GM10266 (cell line): ENCODE measurements around the gene SOST.

Source experiments
- DNase-seq: peaks from one replicate; pipeline ENCODE4 v3.0.0; 2012; ENCODE audit errors: extremely low spot score
- CTCF ChIP-seq: IDR thresholded peaks from 2 replicates; pipeline ENCODE4 v1.5.1; 2012; ENCODE audit warnings: mild to moderate bottlenecking, low read depth; ENCODE audit not compliant: control insufficient read depth, insufficient read depth; ENCODE audit errors: missing control alignments

SOST gene

DNA sequence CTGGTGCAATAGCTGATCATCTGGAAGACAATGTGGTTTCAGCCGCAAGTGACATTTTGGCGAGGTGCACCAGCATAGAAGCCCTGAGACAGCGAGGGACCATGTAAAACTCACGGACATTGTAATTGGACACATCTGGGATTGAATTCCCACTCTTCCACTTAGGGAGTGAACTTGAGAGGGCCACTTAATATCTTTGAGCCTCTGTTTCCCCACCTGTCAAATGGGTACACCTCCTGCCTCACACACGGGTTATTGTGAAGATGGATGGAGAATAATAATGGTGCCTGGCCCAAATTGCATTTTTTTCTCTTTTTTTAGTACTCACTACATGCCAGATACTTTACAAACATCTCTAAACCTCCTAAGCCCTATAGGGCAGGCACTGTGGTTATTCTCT lies 51.4 kb downstream of the SOST start:
- no peak for TF ChIP-seq CTCF
- DNase-seq, result no peak

DNA sequence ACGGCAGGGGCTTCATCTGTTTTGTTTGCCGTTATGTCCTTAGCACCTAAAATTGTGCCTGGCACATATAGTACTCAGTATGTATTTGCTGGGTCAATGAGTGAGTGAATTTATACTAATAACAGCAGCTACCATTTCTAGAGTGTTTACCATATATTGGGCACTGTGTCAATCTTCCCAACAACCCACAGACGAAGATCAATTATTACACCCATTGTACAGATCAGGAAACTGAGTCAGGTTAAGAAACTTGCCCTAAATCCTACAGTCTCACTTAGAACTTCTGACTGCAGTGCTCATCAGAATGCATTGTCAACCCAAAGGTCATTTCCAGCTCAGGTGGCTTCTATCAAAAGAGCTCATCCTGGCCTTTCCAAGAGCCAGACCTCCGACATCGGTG lies 52.4 kb downstream of the SOST start:
- no peak for DNase-seq
- no peak for TF ChIP-seq CTCF
